ENCODE results near the gene UST.

Gene UST

GRCh38 chr6:149065658-149066556 is 319.1 kb downstream of the UST start:
- Mint-ChIP-seq H3K27ac (peak overlapping the region; percentile 85), H3K4me3 (peak overlapping the region; percentile 11), H3K36me3 (peaks cover 9% of the 10 kb centered on the region), H3K27me3 (no peaks in the 10 kb centered on the region), H3K4me1 (peaks cover 32% of the 10 kb centered on the region), H3K9me3 (no peaks in the 10 kb centered on the region)
- ATAC-seq = peak; percentile 100

GRCh38 chr6:149071997-149072396 is 325.2 kb downstream of the UST start:
- peaks cover 29% of the 10 kb centered on the region for H3K36me3 Mint-ChIP-seq
- H3K4me1 Mint-ChIP-seq = peaks cover 12% of the 10 kb centered on the region
- H3K27me3 Mint-ChIP-seq = no peaks in the 10 kb centered on the region
- no peak overlapping the region for H3K4me3 Mint-ChIP-seq
- no peak overlapping the region for H3K27ac Mint-ChIP-seq
- no peaks in the 10 kb centered on the region for H3K9me3 Mint-ChIP-seq
- no peak for ATAC-seq

- Mint-ChIP-seq H3K9me3 (no peaks in the 10 kb centered on the region), H3K4me3 (no peak overlapping the region), H3K27ac (peak overlapping the region; percentile 25), H3K27me3 (no peaks in the 10 kb centered on the region), H3K36me3 (peaks cover 26% of the 10 kb centered on the region), H3K4me1 (no peaks in the 10 kb centered on the region)
- ATAC-seq = no peak
Observed at GRCh38 chr6:149074832-149075258, 328.0 kb downstream of the UST start.

- peak overlapping the region; percentile 25 for H3K27ac Mint-ChIP-seq
Observed at GRCh38 chr6:149075616-149076354, 329.0 kb downstream of the UST start.

GRCh38 chr6:149076355-149076734 is 329.5 kb downstream of the UST start:
- Mint-ChIP-seq H3K27me3 (no peaks in the 10 kb centered on the region), H3K9me3 (no peaks in the 10 kb centered on the region), H3K36me3 (peaks cover 26% of the 10 kb centered on the region), H3K4me1 (peaks cover 5% of the 10 kb centered on the region), H3K4me3 (no peak overlapping the region), H3K27ac (no peak overlapping the region)
- no peak for ATAC-seq

More at GRCh38 chr6:149075616-149076354, 329.0 kb downstream of the UST start:
- H3K4me1 Mint-ChIP-seq = no peaks in the 10 kb centered on the region
- no peak overlapping the region for H3K4me3 Mint-ChIP-seq
- no peaks in the 10 kb centered on the region for H3K27me3 Mint-ChIP-seq
- ATAC-seq = no peak
- no peaks in the 10 kb centered on the region for H3K9me3 Mint-ChIP-seq
- peaks cover 26% of the 10 kb centered on the region for H3K36me3 Mint-ChIP-seq

GRCh38 chr6:149077208-149077607 is 330.4 kb downstream of the UST start:
- H3K36me3 Mint-ChIP-seq = peaks cover 21% of the 10 kb centered on the region
- no peaks in the 10 kb centered on the region for H3K9me3 Mint-ChIP-seq
- H3K4me1 Mint-ChIP-seq = peaks cover 7% of the 10 kb centered on the region
- no peak overlapping the region for H3K4me3 Mint-ChIP-seq
- ATAC-seq = no peak
- H3K27ac Mint-ChIP-seq = no peak overlapping the region
- no peaks in the 10 kb centered on the region for H3K27me3 Mint-ChIP-seq

- Mint-ChIP-seq H3K27ac (no peak overlapping the region), H3K4me1 (peaks cover 11% of the 10 kb centered on the region)
Observed at GRCh38 chr6:149078211-149078782, 331.5 kb downstream of the UST start.

GRCh38 chr6:149079456-149079855 is 332.6 kb downstream of the UST start:
- Mint-ChIP-seq H3K9me3 (no peaks in the 10 kb centered on the region), H3K4me3 (no peak overlapping the region), H3K27me3 (no peaks in the 10 kb centered on the region), H3K4me1 (peaks cover 11% of the 10 kb centered on the region), H3K27ac (peak overlapping the region; percentile 32), H3K36me3 (peaks cover 12% of the 10 kb centered on the region)
- ATAC-seq = no peak

More at GRCh38 chr6:149078211-149078782, 331.5 kb downstream of the UST start:
- H3K9me3 Mint-ChIP-seq = no peaks in the 10 kb centered on the region
- no peak overlapping the region for H3K4me3 Mint-ChIP-seq
- no peak for ATAC-seq
- H3K36me3 Mint-ChIP-seq = peaks cover 21% of the 10 kb centered on the region
- no peaks in the 10 kb centered on the region for H3K27me3 Mint-ChIP-seq

- H3K4me3 Mint-ChIP-seq = no peak overlapping the region
- H3K9me3 Mint-ChIP-seq = no peaks in the 10 kb centered on the region
- no peak for ATAC-seq
- H3K27me3 Mint-ChIP-seq = no peaks in the 10 kb centered on the region
- H3K4me1 Mint-ChIP-seq = peaks cover 11% of the 10 kb centered on the region
- peaks cover 7% of the 10 kb centered on the region for H3K36me3 Mint-ChIP-seq
- H3K27ac Mint-ChIP-seq = peak overlapping the region; percentile 32
Observed at GRCh38 chr6:149079911-149080491, 333.2 kb downstream of the UST start.

GRCh38 chr6:149080511-149080910 is 333.7 kb downstream of the UST start:
- no peak for ATAC-seq
- H3K4me1 Mint-ChIP-seq = peaks cover 11% of the 10 kb centered on the region
- H3K9me3 Mint-ChIP-seq = no peaks in the 10 kb centered on the region
- no peaks in the 10 kb centered on the region for H3K27me3 Mint-ChIP-seq
- H3K27ac Mint-ChIP-seq = no peak overlapping the region
- peaks cover 6% of the 10 kb centered on the region for H3K36me3 Mint-ChIP-seq
- no peak overlapping the region for H3K4me3 Mint-ChIP-seq

GRCh38 chr6:149081281-149081680 is 334.5 kb downstream of the UST start:
- peaks cover 11% of the 10 kb centered on the region for H3K4me1 Mint-ChIP-seq
- H3K9me3 Mint-ChIP-seq = no peaks in the 10 kb centered on the region
- ATAC-seq = no peak
- no peaks in the 10 kb centered on the region for H3K27me3 Mint-ChIP-seq
- H3K36me3 Mint-ChIP-seq = peaks cover 6% of the 10 kb centered on the region
- no peak overlapping the region for H3K27ac Mint-ChIP-seq
- no peak overlapping the region for H3K4me3 Mint-ChIP-seq

GRCh38 chr6:149082320-149082719 is 335.5 kb downstream of the UST start:
- Mint-ChIP-seq H3K9me3 (no peaks in the 10 kb centered on the region), H3K36me3 (peaks cover 6% of the 10 kb centered on the region), H3K27ac (peak overlapping the region; percentile 35), H3K27me3 (no peaks in the 10 kb centered on the region), H3K4me3 (no peak overlapping the region), H3K4me1 (peaks cover 11% of the 10 kb centered on the region)
- ATAC-seq = peak; percentile 87

- Mint-ChIP-seq H3K27ac (no peak overlapping the region), H3K9me3 (no peaks in the 10 kb centered on the region), H3K27me3 (no peaks in the 10 kb centered on the region), H3K4me1 (peaks cover 11% of the 10 kb centered on the region), H3K36me3 (peaks cover under 1% of the 10 kb centered on the region), H3K4me3 (no peak overlapping the region)
- ATAC-seq = no peak
Observed at GRCh38 chr6:149084026-149084425, 337.2 kb downstream of the UST start.

GRCh38 chr6:149084808-149085556 is 338.2 kb downstream of the UST start:
- ATAC-seq = no peak
- no peaks in the 10 kb centered on the region for H3K36me3 Mint-ChIP-seq
- H3K9me3 Mint-ChIP-seq = no peaks in the 10 kb centered on the region
- H3K4me1 Mint-ChIP-seq = peaks cover 11% of the 10 kb centered on the region
- no peaks in the 10 kb centered on the region for H3K27me3 Mint-ChIP-seq
- no peak overlapping the region for H3K27ac Mint-ChIP-seq
- H3K4me3 Mint-ChIP-seq = no peak overlapping the region

Measured in stimulated activated memory B cell treated with anti-CD40 and anti-IgM and Interleukin-4, amounts not matched to agents 10 μg/mL and 1 μg/mL and 100 μg/mL, for 72 hours (primary cell).